GM18505 (cell line): Measurements from ENCODE around the gene SLC9A7.

Source experiments
- ATAC-seq: cut with Tn5 transposase; IDR thresholded peaks from one replicate; pipeline ENCODE4 v1.9.1; 2021; ENCODE audit not compliant: unreplicated experiment
- POLR2A ChIP-seq: IDR thresholded peaks from 4 replicates; pipeline ENCODE4 v1.6.1; 2011; ENCODE audit warnings: borderline replicate concordance; ENCODE audit not compliant: insufficient read depth, insufficient read length; ENCODE audit errors: extremely low read depth

Gene SLC9A7

GRCh38 chrX:46582325-46582724 lies 176.6 kb downstream of the SLC9A7 start:
- no peak for ATAC-seq

DNA sequence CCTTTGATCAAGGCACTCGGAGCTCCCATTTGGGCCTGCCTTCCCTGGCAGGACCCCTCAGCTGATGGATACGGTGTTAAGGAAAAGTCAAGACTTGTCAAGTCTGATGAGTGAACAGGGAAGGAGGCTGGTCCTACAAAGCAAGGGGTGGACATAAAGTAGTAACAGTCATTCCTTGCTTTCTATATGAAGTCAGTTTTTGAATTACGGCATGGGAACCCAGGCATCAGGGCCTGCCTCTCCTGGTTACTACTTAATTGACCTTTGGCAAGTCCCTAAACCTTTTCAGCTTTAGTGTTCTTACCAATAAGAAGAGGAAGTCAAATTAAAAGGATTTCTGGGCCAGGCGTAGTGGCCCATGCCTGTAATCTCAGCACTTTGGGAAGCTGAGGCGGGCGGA lies 178.3 kb downstream of the SLC9A7 start:
- ATAC-seq = no peak
- TF ChIP-seq POLR2A = no peak

More at GRCh38 chrX:46582325-46582724, 176.6 kb downstream of the SLC9A7 start:
- no peak for TF ChIP-seq POLR2A

DNA sequence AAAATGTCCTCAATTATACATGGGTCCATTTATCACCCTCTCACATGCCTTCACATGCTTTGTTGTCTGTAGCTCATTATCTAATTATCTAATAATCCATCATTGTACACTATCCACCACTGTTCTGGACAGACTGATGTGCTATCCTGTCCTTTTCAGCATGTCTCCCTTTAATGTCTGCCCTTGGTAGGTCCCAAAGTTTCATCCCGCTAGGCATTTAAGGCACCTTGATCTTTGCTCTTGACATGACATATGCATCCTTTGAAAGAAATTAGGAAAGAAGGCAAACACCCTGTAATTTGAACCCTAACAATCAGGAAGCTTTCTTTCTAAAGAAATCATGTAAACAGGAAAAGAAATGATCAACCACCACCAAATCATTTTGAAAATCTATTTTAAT lies 179.7 kb downstream of the SLC9A7 start:
- no peak for TF ChIP-seq POLR2A
- ATAC-seq = no peak

GRCh38 chrX:46577221-46578005 lies 181.5 kb downstream of the SLC9A7 start:
- ATAC-seq = no peak
- TF ChIP-seq POLR2A = no peak

DNA sequence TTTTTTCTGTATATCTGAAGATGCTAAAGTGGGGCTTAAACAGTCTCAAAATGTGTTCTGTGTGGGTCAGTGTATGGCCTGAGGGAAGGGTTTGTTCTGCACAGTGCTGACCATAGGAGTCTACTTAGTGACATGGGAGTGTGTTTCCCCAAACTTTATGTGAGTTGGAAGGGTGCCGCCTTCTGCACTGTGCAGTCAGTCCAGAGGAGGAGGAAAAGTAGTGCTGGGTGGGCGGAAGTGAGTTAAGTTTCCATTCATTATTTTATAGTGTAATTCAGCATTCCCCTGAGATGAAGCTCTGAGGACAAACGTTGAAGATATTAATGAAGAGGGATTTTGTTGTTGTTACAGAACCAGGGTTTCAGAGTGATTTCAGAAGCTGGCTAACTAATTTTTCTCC lies 182.5 kb downstream of the SLC9A7 start:
- TF ChIP-seq POLR2A = no peak
- no peak for ATAC-seq

DNA sequence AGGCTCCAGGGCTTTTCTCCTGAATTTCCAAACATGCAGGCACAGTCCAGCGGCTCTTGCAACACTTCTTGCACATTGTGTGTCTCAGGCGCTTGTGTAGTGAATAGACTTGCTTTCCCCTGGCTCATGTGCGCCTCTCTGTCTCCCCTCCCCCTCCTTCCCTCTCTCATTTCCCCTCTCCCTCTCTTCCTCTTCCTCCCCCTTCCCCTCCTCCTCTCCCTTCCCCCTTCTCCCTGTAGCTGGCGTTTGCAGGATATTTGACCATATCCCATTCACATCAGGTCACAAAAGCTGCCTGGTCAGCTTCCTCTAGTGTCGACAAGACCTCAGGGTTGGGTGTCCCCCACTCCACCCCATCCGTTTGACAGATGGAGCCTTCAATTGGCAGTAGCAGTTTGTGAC lies 182.9 kb downstream of the SLC9A7 start:
- TF ChIP-seq POLR2A = no peak
- no peak for ATAC-seq

DNA sequence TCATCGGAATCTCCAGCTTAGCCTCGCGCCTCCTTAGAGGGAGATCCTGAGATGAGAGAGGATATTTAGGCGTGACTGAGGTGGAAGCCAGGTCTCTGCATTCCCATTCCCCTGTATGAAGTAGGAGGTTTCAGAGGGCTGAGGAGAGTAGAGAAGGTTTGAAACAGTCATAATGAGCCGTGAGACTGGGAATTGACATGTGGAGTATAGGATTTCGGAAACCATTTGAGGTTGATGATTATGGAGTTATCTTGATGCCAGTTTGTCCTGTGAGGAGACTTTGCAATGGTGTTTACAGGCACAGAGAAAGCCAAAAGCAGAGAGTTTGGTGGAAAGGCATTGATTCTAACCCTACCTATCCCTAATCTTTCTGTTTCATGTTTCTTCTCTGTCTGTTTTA lies 183.3 kb downstream of the SLC9A7 start:
- no peak for ATAC-seq
- TF ChIP-seq POLR2A = no peak

DNA sequence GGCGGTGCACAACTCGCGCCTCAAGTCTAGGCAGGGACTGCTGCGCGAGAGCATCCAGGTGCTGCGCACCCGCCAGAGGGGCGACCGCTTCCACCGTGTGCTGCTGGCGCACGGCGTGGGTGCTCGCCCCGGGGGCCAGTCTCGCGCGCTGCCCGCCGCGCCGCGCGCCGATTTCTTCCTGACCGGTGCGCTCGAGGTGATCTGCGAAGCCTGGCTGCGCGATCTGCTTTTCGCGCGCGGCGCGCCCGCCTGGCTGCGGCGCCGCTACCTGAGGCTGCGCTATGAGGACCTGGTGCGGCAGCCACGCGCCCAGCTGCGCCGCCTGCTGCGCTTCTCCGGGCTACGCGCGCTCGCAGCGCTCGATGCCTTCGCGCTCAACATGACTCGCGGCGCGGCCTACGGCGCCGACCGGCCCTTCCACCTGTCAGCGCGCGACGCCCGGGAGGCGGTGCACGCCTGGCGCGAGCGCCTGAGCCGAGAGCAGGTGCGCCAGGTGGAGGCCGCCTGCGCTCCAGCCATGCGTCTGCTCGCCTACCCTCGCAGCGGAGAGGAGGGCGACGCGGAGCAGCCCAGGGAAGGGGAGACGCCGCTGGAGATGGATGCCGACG lies 184.0 kb downstream of the SLC9A7 start:
- no peak for TF ChIP-seq POLR2A
- peak; percentile 14 for ATAC-seq

DNA sequence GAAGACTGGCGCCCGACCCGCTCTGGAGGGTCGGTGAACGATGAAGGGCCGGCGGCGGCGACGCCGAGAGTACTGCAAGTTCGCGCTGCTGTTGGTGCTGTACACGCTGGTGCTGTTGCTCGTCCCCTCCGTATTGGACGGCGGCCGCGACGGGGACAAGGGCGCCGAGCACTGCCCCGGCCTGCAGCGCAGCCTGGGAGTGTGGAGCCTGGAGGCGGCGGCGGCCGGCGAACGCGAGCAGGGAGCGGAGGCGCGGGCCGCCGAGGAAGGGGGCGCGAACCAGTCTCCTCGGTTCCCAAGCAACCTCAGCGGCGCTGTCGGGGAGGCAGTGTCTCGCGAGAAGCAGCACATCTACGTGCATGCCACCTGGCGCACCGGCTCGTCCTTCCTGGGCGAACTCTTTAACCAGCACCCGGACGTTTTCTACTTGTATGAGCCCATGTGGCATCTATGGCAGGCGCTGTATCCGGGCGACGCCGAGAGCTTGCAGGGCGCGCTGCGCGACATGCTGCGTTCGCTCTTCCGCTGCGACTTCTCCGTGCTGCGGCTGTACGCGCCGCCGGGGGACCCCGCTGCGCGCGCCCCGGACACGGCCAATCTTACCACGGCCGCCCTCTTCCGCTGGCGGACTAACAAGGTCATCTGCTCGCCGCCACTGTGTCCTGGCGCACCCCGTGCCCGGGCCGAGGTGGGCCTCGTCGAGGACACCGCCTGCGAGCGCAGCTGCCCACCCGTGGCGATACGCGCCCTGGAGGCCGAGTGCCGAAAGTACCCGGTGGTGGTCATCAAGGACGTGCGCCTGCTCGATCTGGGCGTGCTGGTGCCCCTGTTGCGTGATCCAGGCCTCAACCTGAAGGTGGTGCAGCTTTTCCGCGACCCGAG lies 184.8 kb downstream of the SLC9A7 start:
- TF ChIP-seq POLR2A = no peak
- ATAC-seq = peak; percentile 29

- peak; percentile 45 for ATAC-seq
- TF ChIP-seq POLR2A = peak; percentile 41
Measured at GRCh38 chrX:46573331-46573891, 185.5 kb downstream of the SLC9A7 start, which contains the start of gene CHST7. CHST7 (plus strand) TSS chrX:46573765; CDS start chrX:46573932, 167 bp downstream.

DNA sequence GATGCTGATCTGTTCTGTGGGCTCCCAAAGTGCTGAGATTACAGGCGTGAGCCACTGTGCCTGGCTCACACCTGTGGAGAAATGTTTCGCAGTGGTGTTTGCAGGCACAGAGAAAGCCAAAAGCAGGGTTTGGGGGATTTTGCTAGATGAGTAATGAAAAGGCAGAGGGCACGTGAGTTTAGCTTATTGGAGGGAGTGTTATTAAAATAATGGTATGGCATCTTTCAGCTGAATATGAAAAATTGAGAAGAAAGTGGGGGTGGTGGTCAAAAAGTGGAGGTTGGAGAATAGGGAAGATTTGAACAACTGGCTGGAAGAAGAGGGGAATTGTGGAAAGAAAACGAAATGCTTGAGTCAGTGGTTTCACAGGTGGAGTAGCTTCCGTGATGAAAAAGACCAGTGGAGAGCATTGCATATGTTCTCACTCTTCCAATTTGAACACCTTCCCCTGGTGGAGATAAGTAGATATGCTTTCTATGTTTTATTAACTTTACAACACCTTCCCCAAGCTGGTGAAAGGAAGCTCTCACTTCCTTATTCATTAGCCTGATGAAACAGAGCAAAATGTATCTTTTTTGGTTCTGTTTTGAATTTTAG lies 186.5 kb downstream of the SLC9A7 start:
- ATAC-seq = peak; percentile 37
- no peak for TF ChIP-seq POLR2A

- no peak for ATAC-seq
- TF ChIP-seq POLR2A = peak; percentile 50
Measured at GRCh38 chrX:46571423-46572339, 187.2 kb downstream of the SLC9A7 start.
